Psoas muscle (tissue), 8 donors: ENCODE measurements around the gene TUBE1. TPM values are rescaled to one million over a fixed set of nuclear protein-coding genes. Genes with fewer than 3 reads are reported as not detected.
"Not testable (repeated sequence)": the region's sequence is repeated elsewhere in the genome, so short reads cannot be mapped to it uniquely, and the experiment has no call there.

Experiments
- ATAC-seq, 4 donors: fragments of 200-7000 bp; cut with Tn5 transposase; one replicate each; pipeline ENCODE4 v1.9.1; 2020; ENCODE audit warnings: moderate library complexity in 3 of 4, mild to moderate bottlenecking in 2 of 4
- DNase-seq, 2 donors: peaks; one replicate each; pipeline ENCODE4 v3.0.0-alpha.2; 2020
- H3K27ac ChIP-seq: fragments of 200-600 bp; one replicate; pipeline ENCODE4 v1.8.0; 2022
- H3K27me3 ChIP-seq, 3 donors: fragments of 200-600 bp in 1 of 3; one replicate each; pipeline versions ENCODE4 v1.6.1 to v1.8.0; 2013 to 2022; ENCODE audit warnings: low read length in 2 of 3, mild to moderate bottlenecking in 2 of 3, moderate library complexity in 1 of 3; ENCODE audit not compliant: insufficient read depth in 3 of 3
- H3K36me3 ChIP-seq, 2 donors: fragments of 200-600 bp in 1 of 2; one replicate each; pipeline versions ENCODE4 v1.6.1 to v1.8.0; 2013 to 2022; ENCODE audit warnings: low read depth in 1 of 2, mild to moderate bottlenecking in 1 of 2, moderate library complexity in 1 of 2; ENCODE audit not compliant: insufficient read depth in 1 of 2
- H3K4me1 ChIP-seq: fragments of 200-600 bp; one replicate; pipeline ENCODE4 v1.8.0; 2022
- H3K4me3 ChIP-seq: fragments of 200-600 bp; one replicate; pipeline ENCODE4 v1.8.0; 2022; ENCODE audit warnings: mild to moderate bottlenecking
- H3K9me3 ChIP-seq: fragments of 200-600 bp; one replicate; pipeline ENCODE4 v1.8.0; 2022
- WGBS, 3 donors: extraction: QIAGEN DNeasy Blood & Tissue Kit; methylation state at CpG; one replicate each; pipeline versions ENCODE4 v1.1.6 to v1.1.7; 2013; 5-methylcytosine and 5-hydroxymethylcytosine counted together
- intact Hi-C, 2 donors: fragments of 100-400 bp; cut with DNase I; formaldehyde crosslinking; loops; one replicate each; pipeline versions ENCODE4 v1.11.0 to v1.14.2; 2022
- polyA plus RNA-seq, 3 donors: library from polyadenylated mRNA; stranded (reverse); fragments of 200-250 nt; gene quantifications; one replicate each; pipeline ENCODE4 v1.2.3, GENCODE V29; 2013
- total RNA-seq, 4 donors: library from RNA; stranded (reverse); fragmentation: NEBNext Ultra II Directional in 2 of 4; extraction: Animal tissue kit (Norgen Biotek cat#: 25700) in 2 of 4; gene quantifications; one replicate each; pipeline versions ENCODE4 v1.2.1 to v1.2.4, GENCODE V29; 2021 to 2023
- TF ChIP-seq, protein P1 (sequence below): fragments of 200-600 bp; IDR thresholded peaks from one replicate; pipeline ENCODE4 v1.8.0; 2022; ENCODE audit warnings: antibody characterized with exemption
- donor health status: healthy with polysubstance abuse.
- donor health status: DM: no; HTN: no; CAD: no; lungs with moderate emphysema.
- donor health status: Bipolar disorder and iron deficiency.
- donor health status: healthy.
- donor health status: DM: yes; HTN: yes; CAD: no.
- donor health status: DM: no; HTN: no; CAD: no.
- donor health status: DM: no; HTN: no; CAD: no.
- donor health status: DM: yes; HTN: yes; CAD: no.

TUBE1 gene
- total and polyA plus RNA-seq, 7 donors = 4.7 to 7.0 (median 5.9) TPM

- Histone ChIP-seq H3K36me3 (no peaks in the 10 kb centered on the region), H3K27me3 (no peaks in the 10 kb centered on the region), H3K9me3 (no peaks in the 10 kb centered on the region), H3K27ac (no peak within 1 kb of the TSS), H3K4me3 (no peak within 1 kb of the TSS), H3K4me1 (no peaks in the 10 kb centered on the region)
- WGBS, 3 donors = 87 to 89% (median 88%) methylated on average over 12 of the region's 12 CpGs
- TF ChIP-seq, protein P1, sequence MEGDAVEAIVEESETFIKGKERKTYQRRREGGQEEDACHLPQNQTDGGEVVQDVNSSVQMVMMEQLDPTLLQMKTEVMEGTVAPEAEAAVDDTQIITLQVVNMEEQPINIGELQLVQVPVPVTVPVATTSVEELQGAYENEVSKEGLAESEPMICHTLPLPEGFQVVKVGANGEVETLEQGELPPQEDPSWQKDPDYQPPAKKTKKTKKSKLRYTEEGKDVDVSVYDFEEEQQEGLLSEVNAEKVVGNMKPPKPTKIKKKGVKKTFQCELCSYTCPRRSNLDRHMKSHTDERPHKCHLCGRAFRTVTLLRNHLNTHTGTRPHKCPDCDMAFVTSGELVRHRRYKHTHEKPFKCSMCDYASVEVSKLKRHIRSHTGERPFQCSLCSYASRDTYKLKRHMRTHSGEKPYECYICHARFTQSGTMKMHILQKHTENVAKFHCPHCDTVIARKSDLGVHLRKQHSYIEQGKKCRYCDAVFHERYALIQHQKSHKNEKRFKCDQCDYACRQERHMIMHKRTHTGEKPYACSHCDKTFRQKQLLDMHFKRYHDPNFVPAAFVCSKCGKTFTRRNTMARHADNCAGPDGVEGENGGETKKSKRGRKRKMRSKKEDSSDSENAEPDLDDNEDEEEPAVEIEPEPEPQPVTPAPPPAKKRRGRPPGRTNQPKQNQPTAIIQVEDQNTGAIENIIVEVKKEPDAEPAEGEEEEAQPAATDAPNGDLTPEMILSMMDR = no peak
- intact Hi-C loops = no loop called here
- ATAC-seq (no peak), DNase-seq (no peak)
These were observed 33.3 kb downstream of the TUBE1 start, which contains the start of gene CCN6 for GRCh38 chr6:112054001-112054400. Gene CCN6 (plus strand): TSS chr6:112054104. CDS start chr6:112054358, 254 bp downstream.

GRCh38 chr6:112051251-112051740, 36.0 kb downstream of the TUBE1 start:
- intact Hi-C loops, H3K27me3 ChIP-seq, ATAC-seq, H3K4me3 ChIP-seq, H3K36me3 ChIP-seq, DNase-seq, H3K27ac ChIP-seq, H3K9me3 ChIP-seq, H3K4me1 ChIP-seq: not testable (repeated sequence)
- WGBS, 3 donors = 80 to 85% (median 80%) methylated on average over 4 of the region's 4 CpGs

DNA sequence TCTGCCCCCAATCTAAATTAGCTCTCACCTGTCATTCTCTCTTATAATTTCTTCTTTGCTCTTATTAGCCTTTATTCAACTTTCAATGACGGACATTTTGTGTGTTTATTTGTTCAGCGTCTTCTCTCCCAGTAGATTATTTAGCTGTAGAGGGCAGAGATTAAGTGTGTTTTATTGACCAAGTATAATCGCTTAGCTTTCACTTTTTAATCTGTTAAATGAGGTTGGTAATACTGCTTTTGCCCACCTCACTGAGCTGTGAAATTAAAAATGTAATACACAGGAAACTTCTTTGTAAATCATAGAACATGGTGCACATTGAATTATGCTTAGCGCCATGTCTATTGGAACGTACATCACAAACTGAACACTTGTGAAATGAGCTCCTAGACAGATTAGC, 36.9 kb downstream of the TUBE1 start:
- no peak overlapping the region for H3K4me3 ChIP-seq
- ATAC-seq = no peak
- H3K9me3 ChIP-seq = no peaks in the 10 kb centered on the region
- H3K27me3 ChIP-seq = no peaks in the 10 kb centered on the region
- no peaks in the 10 kb centered on the region for H3K36me3 ChIP-seq
- intact Hi-C loops = no loop called here
- no peaks in the 10 kb centered on the region for H3K4me1 ChIP-seq
- no peak for DNase-seq
- WGBS, 3 donors = 94 to 97% (median 96%) methylated on average over 5 of the region's 5 CpGs
- TF ChIP-seq, protein P1 = no peak
- no peak overlapping the region for H3K27ac ChIP-seq

DNA sequence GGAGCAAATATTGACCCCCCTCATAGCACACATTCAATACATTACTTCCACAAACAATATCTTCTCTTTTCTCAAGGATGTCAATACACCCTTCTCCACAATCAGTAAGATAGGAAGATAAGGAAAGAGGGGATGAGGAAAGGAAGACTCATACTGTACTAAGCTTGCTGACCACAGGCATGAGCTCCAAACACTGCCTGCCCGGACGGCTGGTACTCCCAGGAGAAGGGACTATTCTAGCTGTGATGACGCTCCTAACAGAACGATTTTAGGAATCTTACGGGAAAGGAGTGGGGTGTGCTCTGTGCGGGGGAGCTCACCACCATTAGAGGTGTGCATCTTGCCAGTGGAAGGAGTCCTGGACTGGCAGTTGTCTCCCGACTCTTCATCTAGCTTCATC, 37.3 kb downstream of the TUBE1 start:
- H3K4me1 ChIP-seq = no peaks in the 10 kb centered on the region
- no peaks in the 10 kb centered on the region for H3K36me3 ChIP-seq
- H3K27me3 ChIP-seq = no peaks in the 10 kb centered on the region
- 85 to 88% (median 88%) methylated on average over 7 of the region's 7 CpGs for WGBS, 3 donors
- no peak for DNase-seq
- ATAC-seq = no peak
- no peaks in the 10 kb centered on the region for H3K9me3 ChIP-seq
- TF ChIP-seq, protein P1 = no peak
- H3K4me3 ChIP-seq = no peak overlapping the region
- H3K27ac ChIP-seq = no peak overlapping the region
- intact Hi-C loops = loop anchor here in 1 of 2 donors (10.0 kb wide), 1 partner anchor 795 kb away; a partner anchor contains a TSS

DNA sequence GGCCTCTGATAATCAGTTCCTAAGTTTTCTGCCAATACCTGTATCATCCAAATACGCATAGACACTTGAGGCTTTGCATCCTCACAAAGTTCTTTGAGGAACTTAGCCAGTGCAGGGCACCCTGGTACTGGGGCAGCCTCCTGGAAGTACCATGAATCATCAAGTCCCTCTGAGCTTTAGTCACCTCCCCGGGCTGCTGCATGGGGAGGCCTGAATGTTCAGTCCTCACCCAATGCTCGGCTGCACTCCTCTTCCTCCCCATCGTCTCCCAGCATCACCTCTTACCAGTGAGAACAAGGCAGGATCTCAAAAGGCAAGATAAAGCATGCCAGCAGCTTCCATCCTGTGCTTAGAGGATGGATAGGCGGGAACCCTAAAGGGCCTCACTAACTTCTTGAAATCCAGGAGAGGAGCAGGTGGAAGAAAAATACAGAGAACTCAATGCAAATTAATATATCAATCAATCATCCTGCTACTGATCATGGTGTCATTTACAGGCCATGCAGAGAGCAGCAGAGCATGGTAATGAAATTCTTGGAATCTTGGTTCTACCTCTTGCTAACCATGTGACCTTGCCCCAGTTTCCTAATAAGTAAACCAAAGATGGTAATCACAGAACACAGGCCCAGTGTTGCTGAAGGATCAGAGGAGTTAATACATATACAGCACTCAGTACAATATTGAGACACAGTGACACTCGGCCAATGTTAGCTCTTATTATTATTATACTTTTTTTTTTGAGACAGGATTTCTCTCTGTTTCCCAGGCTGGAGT, 38.1 kb downstream of the TUBE1 start:
- no peaks in the 10 kb centered on the region for H3K36me3 ChIP-seq
- ATAC-seq = no peak
- no peaks in the 10 kb centered on the region for H3K9me3 ChIP-seq
- no peaks in the 10 kb centered on the region for H3K4me1 ChIP-seq
- 82 to 92% (median 82%) methylated on average over 6 of the region's 6 CpGs for WGBS, 3 donors
- H3K27ac ChIP-seq = no peak overlapping the region
- TF ChIP-seq, protein P1 = no peak
- H3K27me3 ChIP-seq = no peaks in the 10 kb centered on the region
- intact Hi-C loops = loop anchor here in 1 of 2 donors (10.0 kb wide), 1 partner anchor 794 kb away; a partner anchor contains a TSS
- no peak overlapping the region for H3K4me3 ChIP-seq
- DNase-seq = no peak

DNA sequence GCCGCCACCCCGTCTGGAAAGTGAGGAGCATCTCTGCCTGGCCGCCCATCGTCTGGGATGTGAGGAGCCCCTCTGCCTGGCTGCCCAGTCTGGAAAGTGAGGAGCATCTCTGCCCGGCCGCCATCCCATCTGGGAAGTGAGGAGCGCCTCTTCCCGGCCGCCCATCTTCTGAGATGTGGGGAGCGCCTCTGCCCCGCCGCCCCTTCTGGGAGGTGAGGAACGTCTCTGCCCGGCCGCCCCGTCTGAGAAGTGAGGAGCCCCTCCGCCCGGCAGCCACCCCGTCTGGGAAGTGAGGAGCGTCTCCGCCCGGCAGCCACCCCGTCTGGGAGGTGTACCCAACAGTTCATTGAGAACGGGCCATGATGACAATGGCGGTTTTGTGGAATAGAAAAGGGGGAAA, 39.8 kb downstream of the TUBE1 start:
- not testable (repeated sequence) for DNase-seq, H3K4me1 ChIP-seq, H3K36me3 ChIP-seq, ATAC-seq, H3K27me3 ChIP-seq, H3K9me3 ChIP-seq, H3K4me3 ChIP-seq, H3K27ac ChIP-seq
- intact Hi-C loops = loop anchor here in 1 of 2 donors (10.0 kb wide), 1 partner anchor 793 kb away; a partner anchor contains a TSS
- 92 to 97% (median 94%) methylated on average over 23 to 25 of the region's 25 CpGs for WGBS, 3 donors
